Caco-2 (cell line): ENCODE results near the gene SMG7. TPM values are rescaled to one million over a fixed set of nuclear protein-coding genes. Genes with fewer than 3 reads are reported as not detected.

Experiments used
- BruUV-seq: library from RNA; stranded (reverse); fragments of 400-500 nt; replicated peaks from 2 replicates; lab custom pipeline; 2021; lab: Mats Ljungman, UMichigan
- CTCF ChIA-PET: fragments of 300-600 bp; sonication (Branson Sonifier 250); formaldehyde crosslinking; loops from one replicate; lab custom pipeline; 2022; ENCODE audit warnings: antibody characterized with exemption; lab: Charles Lee
- POLR2A ChIA-PET: fragments of 300-600 bp; sonication (Branson Sonifier 250); formaldehyde crosslinking; loops from one replicate; lab custom pipeline; 2022; ENCODE audit warnings: antibody characterized with exemption; lab: Charles Lee
- DNase-seq, 2 experiments: peaks; one replicate each; pipeline versions ENCODE4 v3.0.0 to v3.0.0-alpha.2; 2020 to 2022
- H3K27me3 ChIP-seq: replicated peaks from 2 replicates; pipeline ENCODE4 v1.6.0; 2011; ENCODE audit warnings: low read length; ENCODE audit not compliant: control insufficient read depth, insufficient read depth
- H3K36me3 ChIP-seq: 2 replicates; pipeline ENCODE4 v1.5.1; 2011; ENCODE audit warnings: low read length; ENCODE audit not compliant: control insufficient read depth, insufficient read depth
- H3K4me1 ChIP-seq: fragments of 250-450 bp; sonication (Bioruptor Pico); 2 replicates; pipeline ENCODE4 v1.5.1; 2020; ENCODE audit warnings: mild to moderate bottlenecking
- H3K4me3 ChIP-seq: 2 replicates; pipeline ENCODE4 v1.5.1; 2011; ENCODE audit warnings: low read depth, mild to moderate bottlenecking, control low read depth, low read length
- H3K9me3 ChIP-seq: fragments of 250-450 bp; sonication (Bioruptor Pico); 2 replicates; pipeline ENCODE4 v1.5.1; 2020; ENCODE audit warnings: mild to moderate bottlenecking, moderate library complexity
- H3K27ac Mint-ChIP-seq: one replicate; pipeline ENCODE4 v1.8.0; 2022; ENCODE audit warnings: mixed read lengths; ENCODE audit not compliant: unreplicated experiment
- H3K27me3 Mint-ChIP-seq: one replicate; pipeline ENCODE4 v1.8.0; 2022; ENCODE audit warnings: mixed read lengths; ENCODE audit not compliant: insufficient read depth, unreplicated experiment
- H3K36me3 Mint-ChIP-seq: one replicate; pipeline ENCODE4 v1.8.0; 2022; ENCODE audit warnings: mild to moderate bottlenecking, mixed read lengths; ENCODE audit not compliant: insufficient read depth, unreplicated experiment
- H3K4me1 Mint-ChIP-seq: one replicate; pipeline ENCODE4 v1.8.0; 2022; ENCODE audit warnings: low read depth, mixed read lengths; ENCODE audit not compliant: unreplicated experiment
- H3K4me3 Mint-ChIP-seq: one replicate; pipeline ENCODE4 v1.8.0; 2022; ENCODE audit warnings: mild to moderate bottlenecking, moderate library complexity, mixed read lengths; ENCODE audit not compliant: unreplicated experiment
- H3K9me3 Mint-ChIP-seq: one replicate; pipeline ENCODE4 v1.8.0; 2022; ENCODE audit warnings: mixed read lengths; ENCODE audit not compliant: unreplicated experiment
- intact Hi-C: fragments of 100-400 bp; cut with micrococcal nuclease; formaldehyde crosslinking; loops from one replicate; pipeline ENCODE4 v1.10.0; 2022; ENCODE audit not compliant: unreplicated experiment
- total RNA-seq: library from RNA; stranded (reverse); gene quantifications from 2 replicates; pipeline ENCODE4 v1.2.3, GENCODE V29; 2022
- TF ChIP-seq, protein P1 (sequence below), 2 experiments: fragments of 200-600 bp in 1 of 2; IDR thresholded peaks; 1 replicate in 1 of 2; 2 replicates in 1 of 2; pipeline versions ENCODE4 v1.5.1 to v1.8.0; 2011 to 2022; ENCODE audit warnings: antibody characterized with exemption in 1 of 2, control low read depth in 1 of 2, inconsistent platforms in 1 of 2, low read depth in 1 of 2, low read length in 1 of 2, mild to moderate bottlenecking in 1 of 2, moderate library complexity in 1 of 2; ENCODE audit not compliant: insufficient read depth in 1 of 2, severe bottlenecking in 1 of 2, unreplicated experiment in 1 of 2

The SMG7 gene
- total RNA-seq, 1 experiment from 2014 or later = 57.8 TPM

DNA sequence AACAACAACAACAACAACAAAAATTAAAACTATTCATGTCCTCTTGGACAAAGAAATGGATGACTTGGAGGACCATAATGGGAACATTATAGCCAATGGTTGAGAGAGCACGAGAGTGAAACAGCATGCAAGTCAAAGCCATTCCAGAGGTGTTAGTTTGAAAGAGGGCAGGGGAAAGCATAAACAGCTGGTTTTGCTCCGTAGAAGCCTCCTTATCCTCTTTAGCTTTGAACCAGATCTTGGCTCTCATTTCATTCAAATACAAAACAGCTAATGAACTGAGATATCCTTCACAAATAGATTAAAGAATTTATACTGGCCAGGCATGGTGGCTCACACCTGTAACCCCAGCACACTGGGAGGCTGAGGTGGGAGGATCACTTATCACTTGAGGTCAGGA is 8.7 kb upstream of the SMG7 start:
- no peak for DNase-seq
- Histone ChIP-seq H3K4me3 (no peak overlapping the region), H3K4me1 (peaks cover 39% of the 10 kb centered on the region), H3K9me3 (peaks cover 14% of the 10 kb centered on the region; the same call in 1 of the 2 replicates), H3K27me3 (no peaks in the 10 kb centered on the region), H3K36me3 (no peaks in the 10 kb centered on the region)
- Mint-ChIP-seq H3K27ac (no peak overlapping the region), H3K4me3 (no peak overlapping the region), H3K9me3 (peaks cover 10% of the 10 kb centered on the region), H3K4me1 (peaks cover 29% of the 10 kb centered on the region), H3K36me3 (peaks cover 7% of the 10 kb centered on the region), H3K27me3 (no peaks in the 10 kb centered on the region)
- BruUV-seq = no TSS peak
- intact Hi-C loops = no loop called here
- CTCF ChIA-PET = no interaction called here
- TF ChIP-seq, protein P1, sequence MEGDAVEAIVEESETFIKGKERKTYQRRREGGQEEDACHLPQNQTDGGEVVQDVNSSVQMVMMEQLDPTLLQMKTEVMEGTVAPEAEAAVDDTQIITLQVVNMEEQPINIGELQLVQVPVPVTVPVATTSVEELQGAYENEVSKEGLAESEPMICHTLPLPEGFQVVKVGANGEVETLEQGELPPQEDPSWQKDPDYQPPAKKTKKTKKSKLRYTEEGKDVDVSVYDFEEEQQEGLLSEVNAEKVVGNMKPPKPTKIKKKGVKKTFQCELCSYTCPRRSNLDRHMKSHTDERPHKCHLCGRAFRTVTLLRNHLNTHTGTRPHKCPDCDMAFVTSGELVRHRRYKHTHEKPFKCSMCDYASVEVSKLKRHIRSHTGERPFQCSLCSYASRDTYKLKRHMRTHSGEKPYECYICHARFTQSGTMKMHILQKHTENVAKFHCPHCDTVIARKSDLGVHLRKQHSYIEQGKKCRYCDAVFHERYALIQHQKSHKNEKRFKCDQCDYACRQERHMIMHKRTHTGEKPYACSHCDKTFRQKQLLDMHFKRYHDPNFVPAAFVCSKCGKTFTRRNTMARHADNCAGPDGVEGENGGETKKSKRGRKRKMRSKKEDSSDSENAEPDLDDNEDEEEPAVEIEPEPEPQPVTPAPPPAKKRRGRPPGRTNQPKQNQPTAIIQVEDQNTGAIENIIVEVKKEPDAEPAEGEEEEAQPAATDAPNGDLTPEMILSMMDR (IDR thresholded peaks at IDR 0.05; ENCODE audit: insufficient read depth in 1 of 2, low read depth in 1 of 2, low read length in 1 of 2, severe bottlenecking in 1 of 2, unreplicated experiment in 1 of 2) = no peak
- POLR2A ChIA-PET = no interaction called here

DNA sequence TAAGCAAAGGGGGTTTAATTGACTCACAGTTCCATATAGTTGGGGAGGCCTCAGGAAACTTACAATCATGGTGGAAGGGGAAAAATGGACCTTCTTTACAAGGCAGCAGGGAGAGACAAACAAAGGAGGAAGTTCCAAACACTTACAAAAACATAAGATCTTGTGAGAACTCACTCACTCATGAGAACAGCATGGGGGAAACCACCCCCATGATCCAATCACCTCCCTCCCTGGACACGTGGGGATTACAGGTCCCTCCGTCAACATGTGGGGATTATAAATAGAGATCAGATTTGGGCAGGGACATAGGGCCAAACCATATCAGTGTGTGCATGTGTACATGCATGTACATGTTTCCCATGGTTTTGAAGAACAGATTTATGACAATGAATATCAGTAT is 5.5 kb upstream of the SMG7 start:
- CTCF ChIA-PET = no interaction called here
- Mint-ChIP-seq H3K4me3 (no peak overlapping the region), H3K36me3 (peaks cover 11% of the 10 kb centered on the region), H3K4me1 (peaks cover 21% of the 10 kb centered on the region), H3K27ac (no peak overlapping the region), H3K9me3 (peaks cover under 1% of the 10 kb centered on the region), H3K27me3 (no peaks in the 10 kb centered on the region)
- H3K9me3 ChIP-seq = no peaks in the 10 kb centered on the region
- no peak for DNase-seq
- no peak overlapping the region for H3K4me3 ChIP-seq
- TF ChIP-seq, protein P1 (IDR thresholded peaks at IDR 0.05; ENCODE audit: insufficient read depth in 1 of 2, low read depth in 1 of 2, low read length in 1 of 2, severe bottlenecking in 1 of 2, unreplicated experiment in 1 of 2) = no peak
- H3K36me3 ChIP-seq = no peaks in the 10 kb centered on the region
- intact Hi-C loops = loop anchor here (5.0 kb wide), 1 partner anchor 44 kb away; no protein-coding TSS in a partner anchor
- POLR2A ChIA-PET = no interaction called here
- BruUV-seq = no TSS peak
- no peaks in the 10 kb centered on the region for H3K27me3 ChIP-seq
- peaks cover 30% of the 10 kb centered on the region for H3K4me1 ChIP-seq

DNA sequence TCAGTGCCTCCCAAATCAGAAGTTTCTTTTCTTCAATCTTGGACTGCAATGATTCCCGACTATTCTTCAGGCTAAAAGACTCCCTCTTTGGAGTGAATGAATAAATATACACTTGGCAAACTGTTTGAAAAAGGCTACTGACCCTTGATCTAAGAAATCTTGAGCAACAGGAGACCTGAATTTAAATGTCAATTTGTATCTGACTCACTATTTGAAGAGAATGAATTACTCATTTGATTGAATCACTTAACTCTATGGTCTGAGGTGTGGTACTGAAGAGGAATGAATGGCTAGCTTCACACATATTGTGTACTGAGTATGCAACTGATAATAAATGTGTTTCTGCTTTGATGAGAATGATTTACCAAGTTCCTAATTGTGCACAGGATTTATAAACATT is 4.6 kb upstream of the SMG7 start:
- Mint-ChIP-seq H3K9me3 (no peaks in the 10 kb centered on the region), H3K27me3 (no peaks in the 10 kb centered on the region), H3K4me1 (peaks cover 12% of the 10 kb centered on the region), H3K27ac (no peak overlapping the region), H3K36me3 (peaks cover 18% of the 10 kb centered on the region), H3K4me3 (no peak overlapping the region)
- TF ChIP-seq, protein P1 (IDR thresholded peaks at IDR 0.05; ENCODE audit: insufficient read depth in 1 of 2, low read depth in 1 of 2, low read length in 1 of 2, severe bottlenecking in 1 of 2, unreplicated experiment in 1 of 2) = no peak
- ChIA-PET CTCF (no interaction called here), POLR2A (no interaction called here)
- no peak overlapping the region for H3K4me3 ChIP-seq
- no peaks in the 10 kb centered on the region for H3K9me3 ChIP-seq
- intact Hi-C loops = loop anchor here (5.0 kb wide), 1 partner anchor 45 kb away; no protein-coding TSS in a partner anchor
- no TSS peak for BruUV-seq
- no peak for DNase-seq
- peaks cover 21% of the 10 kb centered on the region; the same call in 1 of the 2 replicates for H3K4me1 ChIP-seq
- H3K36me3 ChIP-seq = no peaks in the 10 kb centered on the region
- no peaks in the 10 kb centered on the region for H3K27me3 ChIP-seq
